Neural progenitor cell (in vitro differentiated cells): ENCODE data around the gene TSC22D2. TPM values are rescaled to one million over a fixed set of nuclear protein-coding genes. Genes with fewer than 3 reads are reported as not detected.

Source experiments
- DNase-seq: peaks from one replicate; pipeline ENCODE4 v3.0.0-alpha.2; 2016; ENCODE audit warnings: low spot score
- H2AFZ ChIP-seq: fragments of 200-600 bp; sonication (generic); replicated peaks from 2 replicates; pipeline ENCODE4 v1.6.1; 2016; ENCODE audit warnings: antibody characterized with exemption
- H3F3A ChIP-seq: fragments of 200-600 bp; sonication (generic); 2 replicates; pipeline ENCODE4 v1.6.1; 2016; ENCODE audit warnings: antibody characterized with exemption, low read depth
- H3K27ac ChIP-seq: fragments of 200-600 bp; sonication (generic); 2 replicates; pipeline ENCODE4 v1.5.1; 2016; ENCODE audit warnings: mild to moderate bottlenecking
- H3K27me3 ChIP-seq: fragments of 200-600 bp; sonication (generic); 2 replicates; pipeline ENCODE4 v1.6.1; 2016; ENCODE audit warnings: mild to moderate bottlenecking, moderate library complexity
- H3K36me3 ChIP-seq: fragments of 200-600 bp; sonication (generic); 2 replicates; pipeline ENCODE4 v1.5.1; 2016
- H3K4me1 ChIP-seq: fragments of 200-600 bp; sonication (generic); 2 replicates; pipeline ENCODE4 v1.6.1; 2016; ENCODE audit warnings: mixed run types
- H3K4me2 ChIP-seq: fragments of 200-600 bp; sonication (generic); 2 replicates; pipeline ENCODE4 v1.6.1; 2016
- H3K4me3 ChIP-seq: fragments of 200-600 bp; sonication (generic); 2 replicates; pipeline ENCODE4 v1.5.1; 2016
- H3K79me2 ChIP-seq: fragments of 200-600 bp; sonication (generic); 2 replicates; pipeline ENCODE4 v1.6.1; 2016; ENCODE audit warnings: low read depth
- H3K9ac ChIP-seq: fragments of 200-600 bp; sonication (generic); 2 replicates; pipeline ENCODE4 v1.6.1; 2016
- H3K9me3 ChIP-seq: fragments of 200-600 bp; sonication (generic); 2 replicates; pipeline ENCODE4 v1.5.1; 2016; ENCODE audit warnings: low read depth
- H4K20me1 ChIP-seq: fragments of 200-600 bp; sonication (generic); 2 replicates; pipeline ENCODE4 v1.6.1; 2016; ENCODE audit warnings: low read depth
- H3K27ac Mint-ChIP-seq: 3 replicates; pipeline ENCODE4 v1.8.0; 2021; ENCODE audit warnings: mixed read lengths
- H3K27me3 Mint-ChIP-seq: 2 replicates; pipeline ENCODE4 v1.8.0; 2022; ENCODE audit warnings: low read depth, mild to moderate bottlenecking, inconsistent platforms, moderate library complexity, mixed read lengths; ENCODE audit not compliant: insufficient read depth
- H3K36me3 Mint-ChIP-seq: 3 replicates; pipeline ENCODE4 v1.8.0; 2021; ENCODE audit warnings: mixed read lengths
- H3K4me1 Mint-ChIP-seq: 3 replicates; pipeline ENCODE4 v1.8.0; 2021; ENCODE audit warnings: mixed read lengths
- H3K4me3 Mint-ChIP-seq: 3 replicates; pipeline ENCODE4 v1.8.0; 2021; ENCODE audit warnings: mild to moderate bottlenecking, moderate library complexity, mixed read lengths
- H3K9me3 Mint-ChIP-seq: 3 replicates; pipeline ENCODE4 v1.8.0; 2020; ENCODE audit warnings: mixed read lengths
- CTCF ChIP-seq: fragments of 200-600 bp; sonication (generic); IDR thresholded peaks from 2 replicates; pipeline ENCODE4 v1.5.1; 2017; ENCODE audit warnings: antibody characterized with exemption, mild to moderate bottlenecking
- EZH2 ChIP-seq: fragments of 200-600 bp; sonication (generic); IDR thresholded peaks from 2 replicates; pipeline ENCODE4 v1.6.1; 2017; ENCODE audit warnings: antibody characterized with exemption, mild to moderate bottlenecking, moderate library complexity
- EZH2phosphoT487 ChIP-seq: fragments of 200-600 bp; sonication (generic); IDR thresholded peaks from 2 replicates; pipeline ENCODE4 v1.6.1; 2017; ENCODE audit warnings: antibody characterized with exemption
- total RNA-seq: library from RNA; depleted of rRNA; stranded (reverse); fragments of >200 nt; gene quantifications from 2 replicates; pipeline ENCODE4 v1.2.3, GENCODE V29; 2015; ENCODE audit warnings: low replicate concordance

The TSC22D2 gene
- total RNA-seq, 1 donor from 2014 or later, result 18.7 TPM

- H3K9ac ChIP-seq, result no peak overlapping the region
- no peaks in the 10 kb centered on the region for H3K9me3 Mint-ChIP-seq
- no peak overlapping the region for H3K4me3 ChIP-seq
- no peak for TF ChIP-seq EZH2phosphoT487
- TF ChIP-seq CTCF, result no peak
- TF ChIP-seq EZH2, result no peak
- H4K20me1 ChIP-seq, result no peaks in the 10 kb centered on the region
- no peak overlapping the region for H2AFZ ChIP-seq
- H3K27ac Mint-ChIP-seq, result no peak overlapping the region
- H3K36me3 Mint-ChIP-seq, result no peaks in the 10 kb centered on the region
- H3F3A ChIP-seq, result peaks cover 7% of the 10 kb centered on the region
- H3K79me2 ChIP-seq, result no peaks in the 10 kb centered on the region
- no peak for DNase-seq
- H3K4me3 Mint-ChIP-seq, result no peak overlapping the region
- no peak overlapping the region for H3K4me2 ChIP-seq
- peaks cover under 1% of the 10 kb centered on the region for H3K4me1 Mint-ChIP-seq
- H3K9me3 ChIP-seq, result no peaks in the 10 kb centered on the region
- no peak overlapping the region for H3K27ac ChIP-seq
- H3K36me3 ChIP-seq, result no peaks in the 10 kb centered on the region
- peaks cover 10% of the 10 kb centered on the region for H3K4me1 ChIP-seq
- H3K27me3 ChIP-seq, result no peaks in the 10 kb centered on the region
- peaks cover 3% of the 10 kb centered on the region for H3K27me3 Mint-ChIP-seq
Observed at GRCh38 chr3:150377601-150378300, 30.3 kb upstream of the TSC22D2 start.

- no peaks in the 10 kb centered on the region for H3K9me3 Mint-ChIP-seq
Observed at GRCh38 chr3:150378301-150378748, 29.8 kb upstream of the TSC22D2 start.

DNA sequence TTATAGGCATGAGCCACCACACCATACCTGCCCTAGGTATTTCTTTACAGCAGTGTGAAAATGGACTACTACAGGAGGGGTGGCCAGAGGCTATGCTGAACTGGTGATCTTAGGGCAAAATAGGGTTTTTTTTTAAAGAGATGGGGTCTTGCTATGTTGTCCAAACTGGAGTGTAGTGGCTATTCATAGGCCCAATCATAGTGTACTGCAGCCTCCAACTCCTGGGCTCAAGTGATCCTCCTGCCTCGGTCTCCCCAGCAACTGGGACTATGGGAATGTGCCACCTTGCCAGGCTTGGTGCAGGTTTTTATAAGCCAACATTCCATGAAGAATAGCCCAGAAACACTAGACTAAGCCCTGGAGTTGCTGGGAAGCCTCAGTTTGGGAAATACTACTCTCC, 28.6 kb upstream of the TSC22D2 start:
- Mint-ChIP-seq H3K27ac (no peak overlapping the region), H3K36me3 (no peaks in the 10 kb centered on the region), H3K27me3 (peaks cover 3% of the 10 kb centered on the region), H3K9me3 (no peaks in the 10 kb centered on the region), H3K4me3 (no peak overlapping the region), H3K4me1 (peaks cover under 1% of the 10 kb centered on the region)
- no peak for DNase-seq
- H3K9me3 ChIP-seq, result no peaks in the 10 kb centered on the region
- H4K20me1 ChIP-seq, result no peaks in the 10 kb centered on the region
- no peak overlapping the region for H3K4me3 ChIP-seq
- no peak overlapping the region for H3K4me2 ChIP-seq
- H3K36me3 ChIP-seq, result no peaks in the 10 kb centered on the region
- H3K27me3 ChIP-seq, result no peaks in the 10 kb centered on the region
- H3F3A ChIP-seq, result peaks cover 3% of the 10 kb centered on the region
- H3K4me1 ChIP-seq, result no peaks in the 10 kb centered on the region
- no peak overlapping the region for H3K27ac ChIP-seq
- no peak for TF ChIP-seq EZH2
- TF ChIP-seq EZH2phosphoT487, result no peak
- no peak for TF ChIP-seq CTCF
- H3K9ac ChIP-seq, result no peak overlapping the region
- H2AFZ ChIP-seq, result no peak overlapping the region
- H3K79me2 ChIP-seq, result no peaks in the 10 kb centered on the region

More at GRCh38 chr3:150378301-150378748, 29.8 kb upstream of the TSC22D2 start:
- Mint-ChIP-seq H3K4me1 (no peaks in the 10 kb centered on the region), H3K36me3 (no peaks in the 10 kb centered on the region), H3K27ac (no peak overlapping the region), H3K4me3 (no peak overlapping the region), H3K27me3 (peaks cover 3% of the 10 kb centered on the region)
- Histone ChIP-seq H3K4me3 (no peak overlapping the region), H4K20me1 (no peaks in the 10 kb centered on the region), H3K9me3 (no peaks in the 10 kb centered on the region), H3K36me3 (no peaks in the 10 kb centered on the region), H3F3A (peaks cover 3% of the 10 kb centered on the region), H3K27me3 (no peaks in the 10 kb centered on the region), H2AFZ (no peak overlapping the region), H3K9ac (no peak overlapping the region), H3K4me1 (peaks cover 4% of the 10 kb centered on the region), H3K27ac (no peak overlapping the region), H3K79me2 (no peaks in the 10 kb centered on the region), H3K4me2 (no peak overlapping the region)
- TF ChIP-seq EZH2phosphoT487 (no peak), EZH2 (no peak), CTCF (no peak)
- DNase-seq, result no peak
